ENCODE data around the gene PTOV1. TPM values are rescaled to one million over a fixed set of nuclear protein-coding genes. Genes with fewer than 3 reads are reported as not detected.

The PTOV1 gene
- total RNA-seq, 2 experiments from 2014 or later: 105 to 124 TPM

DNA sequence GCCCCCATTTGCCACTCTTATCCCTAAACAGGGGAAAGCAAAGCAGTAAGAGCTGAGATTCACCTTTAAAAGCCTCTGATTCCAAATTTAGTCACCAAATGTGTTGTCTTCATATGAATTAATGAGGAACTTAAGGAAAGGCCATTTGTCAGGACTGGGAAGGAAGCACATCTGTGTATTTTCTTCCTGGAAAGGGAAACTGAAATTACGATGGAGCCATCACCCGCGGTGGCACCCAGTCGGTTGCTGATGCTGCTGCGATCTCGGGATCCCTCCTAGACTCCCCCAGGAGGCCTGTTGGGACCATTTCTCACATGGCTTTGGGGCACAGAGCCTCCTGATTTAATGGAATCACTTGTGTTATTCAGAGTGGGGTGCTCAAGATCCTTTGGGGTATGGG is 53.2 kb downstream of the PTOV1 start:
- H3K27ac ChIP-seq (ENCODE audit: low read depth, low read length, poor library complexity, severe bottlenecking): no peak overlapping the region
- no TSS peak for BruUV-seq (replicated peaks)
- no peaks in the 10 kb centered on the region for H3K79me2 ChIP-seq (ENCODE audit: insufficient read depth, low read depth, low read length)
- peaks cover 45% of the 10 kb centered on the region for H3K4me1 ChIP-seq (ENCODE audit: insufficient read depth, low read length, poor library complexity, severe bottlenecking)
- H3K4me3 ChIP-seq (ENCODE audit: low read depth, low read length, poor library complexity, severe bottlenecking): no peak overlapping the region
- no peak overlapping the region for H2AFZ ChIP-seq (ENCODE audit: low read length)
- H3K4me2 ChIP-seq (ENCODE audit: low read length): no peak overlapping the region
- 0 out of 2 replicates have a peak, but pooled peaks cover 4% of the 10 kb centered on the region for H4K20me1 ChIP-seq (ENCODE audit: insufficient read depth, low read length)
- ChIA-PET CTCF (ENCODE audit: unreplicated experiment) (no interaction called here), POLR2A (no interaction called here)
- H3K9me2 ChIP-seq (ENCODE audit: insufficient read depth, low read length): no peaks in the 10 kb centered on the region
- intact Hi-C loops (cut with micrococcal nuclease; ENCODE audit: unreplicated experiment): no loop called here
- H3K36me3 ChIP-seq (ENCODE audit: insufficient read depth, low read length): peaks cover 36% of the 10 kb centered on the region
- no peak for DNase-seq (ENCODE audit: low spot score)
- no peaks in the 10 kb centered on the region for H3K9me3 ChIP-seq (ENCODE audit: low read length)
- no peak for TF ChIP-seq EZH2phosphoT487 (IDR thresholded peaks at IDR 0.05; ENCODE audit: borderline replicate concordance, low read depth, low read length)
- TF ChIP-seq, protein P1, sequence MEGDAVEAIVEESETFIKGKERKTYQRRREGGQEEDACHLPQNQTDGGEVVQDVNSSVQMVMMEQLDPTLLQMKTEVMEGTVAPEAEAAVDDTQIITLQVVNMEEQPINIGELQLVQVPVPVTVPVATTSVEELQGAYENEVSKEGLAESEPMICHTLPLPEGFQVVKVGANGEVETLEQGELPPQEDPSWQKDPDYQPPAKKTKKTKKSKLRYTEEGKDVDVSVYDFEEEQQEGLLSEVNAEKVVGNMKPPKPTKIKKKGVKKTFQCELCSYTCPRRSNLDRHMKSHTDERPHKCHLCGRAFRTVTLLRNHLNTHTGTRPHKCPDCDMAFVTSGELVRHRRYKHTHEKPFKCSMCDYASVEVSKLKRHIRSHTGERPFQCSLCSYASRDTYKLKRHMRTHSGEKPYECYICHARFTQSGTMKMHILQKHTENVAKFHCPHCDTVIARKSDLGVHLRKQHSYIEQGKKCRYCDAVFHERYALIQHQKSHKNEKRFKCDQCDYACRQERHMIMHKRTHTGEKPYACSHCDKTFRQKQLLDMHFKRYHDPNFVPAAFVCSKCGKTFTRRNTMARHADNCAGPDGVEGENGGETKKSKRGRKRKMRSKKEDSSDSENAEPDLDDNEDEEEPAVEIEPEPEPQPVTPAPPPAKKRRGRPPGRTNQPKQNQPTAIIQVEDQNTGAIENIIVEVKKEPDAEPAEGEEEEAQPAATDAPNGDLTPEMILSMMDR (conservative IDR thresholded peaks at IDR 0.05; ENCODE audit: low read length): no peak

DNA sequence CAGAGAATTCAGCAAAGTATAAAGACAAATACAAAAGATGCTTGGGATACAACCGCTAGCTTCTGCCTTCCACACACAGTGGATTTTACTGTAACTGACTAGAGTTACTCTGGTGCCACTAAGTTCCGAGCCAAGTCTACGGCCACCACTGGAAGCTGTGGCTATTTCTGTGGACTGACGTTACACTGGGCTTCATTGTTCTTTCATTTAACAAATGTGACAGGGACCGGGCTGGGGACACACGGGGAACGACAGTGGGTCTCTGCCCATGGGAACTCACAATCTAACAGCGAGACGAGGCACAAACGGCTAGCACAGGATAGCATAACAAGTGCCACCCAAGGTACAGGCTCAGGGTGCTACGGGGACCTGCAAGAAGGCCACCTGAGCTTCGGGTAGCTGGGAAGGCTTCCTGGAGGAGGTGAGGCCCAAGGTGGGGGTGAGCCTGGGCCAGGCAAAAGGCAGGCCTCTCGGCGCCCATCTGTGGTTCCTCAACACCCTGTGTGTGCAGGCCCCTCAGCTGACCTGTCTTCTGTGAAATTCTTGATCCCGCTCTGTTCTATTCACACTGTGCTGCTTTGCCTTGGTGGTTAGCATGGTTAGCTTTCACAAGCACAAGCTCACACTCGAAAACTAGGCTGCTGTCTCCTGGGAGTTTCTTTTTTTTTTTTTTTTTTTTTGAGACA is 56.1 kb downstream of the PTOV1 start:
- no peak for DNase-seq (ENCODE audit: low spot score)
- peaks cover 63% of the 10 kb centered on the region for H3K36me3 ChIP-seq (ENCODE audit: insufficient read depth, low read length)
- intact Hi-C loops (cut with micrococcal nuclease; ENCODE audit: unreplicated experiment): no loop called here
- ChIA-PET CTCF (ENCODE audit: unreplicated experiment) (no interaction called here), POLR2A (interaction anchor here (1.3 kb wide), 1 partner anchor 23 kb away, joined by 3 read pairs; the partner anchor contains the start of gene NUP62)
- H4K20me1 ChIP-seq (ENCODE audit: insufficient read depth, low read length): peaks cover 10% of the 10 kb centered on the region; the same call in 1 of the 2 replicates
- peak overlapping the region; percentile 9; the same call in 1 of the 2 replicates for H3K4me2 ChIP-seq (ENCODE audit: low read length)
- H2AFZ ChIP-seq (ENCODE audit: low read length): no peak overlapping the region
- H3K4me3 ChIP-seq (ENCODE audit: low read depth, low read length, poor library complexity, severe bottlenecking): no peak overlapping the region
- peaks cover 13% of the 10 kb centered on the region; the same call in 1 of the 2 replicates for H3K79me2 ChIP-seq (ENCODE audit: insufficient read depth, low read depth, low read length)
- no peaks in the 10 kb centered on the region for H3K9me2 ChIP-seq (ENCODE audit: insufficient read depth, low read length)
- BruUV-seq (replicated peaks): TSS peak; percentile 78
- no peaks in the 10 kb centered on the region for H3K9me3 ChIP-seq (ENCODE audit: low read length)
- peaks cover 51% of the 10 kb centered on the region for H3K4me1 ChIP-seq (ENCODE audit: insufficient read depth, low read length, poor library complexity, severe bottlenecking)
- H3K27ac ChIP-seq (ENCODE audit: low read depth, low read length, poor library complexity, severe bottlenecking): peak overlapping the region; percentile 12
- no peak for TF ChIP-seq EZH2phosphoT487 (IDR thresholded peaks at IDR 0.05; ENCODE audit: borderline replicate concordance, low read depth, low read length)
- TF ChIP-seq, protein P1 (conservative IDR thresholded peaks at IDR 0.05; ENCODE audit: low read length): no peak
